Right ventricle myocardium superior (tissue), 1 donor: ENCODE data around the gene DCX. TPM values are rescaled to one million over a fixed set of nuclear protein-coding genes. Genes with fewer than 3 reads are reported as not detected.

Experiments used
- ATAC-seq: fragments of 200-7000 bp; cut with Tn5 transposase; one replicate; pipeline ENCODE4 v1.9.1; 2020; ENCODE audit warnings: mild to moderate bottlenecking; ENCODE audit not compliant: poor library complexity
- DNase-seq: peaks from one replicate; pipeline ENCODE4 v3.0.0-alpha.2; 2020
- intact Hi-C: fragments of 100-400 bp; cut with DNase I; formaldehyde crosslinking; loops from one replicate; pipeline ENCODE4 v1.11.2; 2022
- long read RNA-seq: library from polyadenylated mRNA; unstranded; transcript quantifications from one replicate; pipeline ENCODE4 v2.0.0, GENCODE V29; 2021
- total RNA-seq: library from RNA; stranded (reverse); fragmentation: NEBNext Ultra II Directional; extraction: Animal tissue kit (Norgen Biotek cat#: 25700); gene quantifications from one replicate; pipeline ENCODE4 v1.2.1, GENCODE V29; 2021
- donor health status: DM: no; HTN: yes; CAD: no; lungs with severe emphysema.

The DCX gene
- not detected for total RNA-seq
- long read RNA-seq: 0 reads

- no peak for ATAC-seq
- intact Hi-C loops: no loop called here
- DNase-seq: no peak
Observed at GRCh38 chrX:111411983-111412382, at the start of gene DCX. Gene DCX, minus strand, starts transcription at chrX:111412192. Its CDS starts 1,794 bp downstream, at chrX:111410398.

- DNase-seq: no peak
- ATAC-seq: no peak
- intact Hi-C loops: no loop called here
Observed at GRCh38 chrX:111460607-111461006, 48.6 kb upstream of the DCX start.

- intact Hi-C loops: loop anchor here (10.0 kb wide), 1 partner anchor 992 kb away; no protein-coding TSS in a partner anchor
- no peak for ATAC-seq
- no peak for DNase-seq
Observed at GRCh38 chrX:111447298-111447697, 35.3 kb upstream of the DCX start.

GRCh38 chrX:111445485-111445884, 33.5 kb upstream of the DCX start:
- no peak for DNase-seq
- intact Hi-C loops: loop anchor here (10.0 kb wide), 1 partner anchor 991 kb away; no protein-coding TSS in a partner anchor
- no peak for ATAC-seq

- ATAC-seq: no peak
- intact Hi-C loops: loop anchor here (10.0 kb wide), 1 partner anchor 990 kb away; no protein-coding TSS in a partner anchor
- DNase-seq: no peak
Observed at GRCh38 chrX:111444881-111445280, 32.9 kb upstream of the DCX start.

GRCh38 chrX:111443946-111444345, 32.0 kb upstream of the DCX start:
- DNase-seq (no peak), ATAC-seq (no peak)
- intact Hi-C loops: loop anchor here (10.0 kb wide), 1 partner anchor 989 kb away; no protein-coding TSS in a partner anchor

- DNase-seq: no peak
- no peak for ATAC-seq
- intact Hi-C loops: loop anchor here (10.0 kb wide), 1 partner anchor 988 kb away; no protein-coding TSS in a partner anchor
Observed at GRCh38 chrX:111442791-111443190, 30.8 kb upstream of the DCX start.

GRCh38 chrX:111435469-111435868, 23.5 kb upstream of the DCX start:
- ATAC-seq (no peak), DNase-seq (no peak)
- intact Hi-C loops: no loop called here

- no peak for ATAC-seq
- no peak for DNase-seq
- intact Hi-C loops: no loop called here
Observed at GRCh38 chrX:111431001-111431400, 19.0 kb upstream of the DCX start.

- ATAC-seq: no peak
- no peak for DNase-seq
- intact Hi-C loops: no loop called here
Observed at GRCh38 chrX:111411557-111411956, 435 bp downstream of the DCX start.

GRCh38 chrX:111410590-111411078, 1.4 kb downstream of the DCX start:
- intact Hi-C loops: no loop called here
- no peak for DNase-seq
- ATAC-seq: no peak

- ATAC-seq (no peak), DNase-seq (no peak)
- intact Hi-C loops: no loop called here
Observed at GRCh38 chrX:111409326-111409725, 2.7 kb downstream of the DCX start.

- ATAC-seq: no peak
- intact Hi-C loops: no loop called here
- no peak for DNase-seq
Observed at GRCh38 chrX:111407948-111408347, 4.0 kb downstream of the DCX start.

- intact Hi-C loops: no loop called here
- no peak for DNase-seq
- no peak for ATAC-seq
Observed at GRCh38 chrX:111402344-111402743, 9.6 kb downstream of the DCX start.

GRCh38 chrX:111395149-111395548, 16.8 kb downstream of the DCX start:
- peak; percentile 68 for ATAC-seq
- no peak for DNase-seq
- intact Hi-C loops: no loop called here

GRCh38 chrX:111394569-111394968, 17.4 kb downstream of the DCX start:
- DNase-seq: no peak
- intact Hi-C loops: no loop called here
- peak; percentile 72 for ATAC-seq

- DNase-seq (no peak), ATAC-seq (no peak)
- intact Hi-C loops: no loop called here
Observed at GRCh38 chrX:111387470-111388070, 24.4 kb downstream of the DCX start.

- no peak for DNase-seq
- ATAC-seq: no peak
- intact Hi-C loops: no loop called here
Observed at GRCh38 chrX:111386615-111387233, 25.3 kb downstream of the DCX start.

- DNase-seq (no peak), ATAC-seq (no peak)
- intact Hi-C loops: no loop called here
Observed at GRCh38 chrX:111386077-111386476, 25.9 kb downstream of the DCX start.

GRCh38 chrX:111382277-111382676, 29.7 kb downstream of the DCX start:
- intact Hi-C loops: no loop called here
- DNase-seq: no peak
- ATAC-seq: peak; percentile 69
